Measurements from ENCODE around the gene PAN3.

Gene PAN3

DNA sequence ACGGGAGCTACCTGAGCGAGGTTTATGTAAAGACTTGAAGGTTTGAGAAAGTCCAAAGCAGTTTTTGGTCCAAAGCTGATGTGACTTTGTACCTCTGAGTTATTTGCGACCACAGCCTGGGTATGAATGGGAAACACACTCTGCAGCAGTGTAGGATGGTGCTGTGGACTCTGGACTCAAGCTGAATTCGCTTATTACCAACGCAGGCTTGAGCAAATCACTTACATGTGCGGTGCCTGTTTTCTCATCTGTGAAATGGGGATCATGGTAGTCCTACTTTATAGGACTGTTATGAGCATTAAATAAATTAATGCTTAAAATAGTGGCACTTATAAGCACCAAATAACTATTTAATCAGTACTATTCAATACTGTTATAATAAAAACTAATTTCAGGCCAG lies 176.5 kb downstream of the PAN3 start:
- DNase-seq, result no peak

DNA sequence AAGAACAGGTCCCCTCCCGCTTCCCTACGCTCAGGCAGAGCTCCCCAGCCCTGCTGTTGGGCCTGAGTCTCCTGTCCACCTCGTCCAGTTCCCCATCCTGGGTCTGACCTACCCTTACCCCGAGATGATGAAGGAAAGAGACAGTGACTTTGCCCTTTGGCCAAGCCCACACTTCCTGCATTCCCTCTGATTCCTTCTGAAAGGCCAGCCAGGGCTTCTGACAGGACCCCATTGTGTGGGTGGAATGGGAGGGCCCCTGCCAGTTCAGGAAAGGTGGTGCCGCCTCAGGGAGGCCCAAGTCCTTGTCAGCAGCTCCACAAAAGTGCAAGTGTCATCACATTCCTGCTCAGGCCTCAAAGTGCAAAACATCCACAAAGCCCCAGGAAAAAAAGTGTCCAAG lies 177.8 kb downstream of the PAN3 start:
- no peak for DNase-seq

GRCh38 chr13:28316836-28317235 lies 178.5 kb downstream of the PAN3 start:
- DNase-seq, result no peak

- DNase-seq, result no peak
Measured at GRCh38 chr13:28318496-28318895, 180.2 kb downstream of the PAN3 start.

GRCh38 chr13:28319528-28319927 lies 181.2 kb downstream of the PAN3 start:
- DNase-seq, result no peak

DNA sequence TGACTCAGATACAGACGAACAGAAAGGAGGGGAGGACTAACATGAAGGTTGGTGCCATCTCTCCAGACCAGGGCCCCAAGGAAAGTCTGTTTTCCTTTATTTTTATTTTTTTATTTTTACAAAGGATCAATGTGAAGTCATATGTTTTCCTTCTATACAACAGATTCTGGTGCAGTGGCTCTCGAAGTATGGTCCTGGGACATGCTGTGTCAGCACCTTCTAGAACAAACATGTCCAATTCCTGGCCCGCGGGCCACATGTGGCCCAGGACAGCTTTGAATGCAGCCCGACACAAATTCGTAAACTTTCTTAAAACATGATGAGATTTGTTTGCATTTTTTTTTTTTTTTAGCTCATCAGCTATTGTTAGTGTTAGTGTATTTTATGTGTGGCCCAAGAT lies 181.9 kb downstream of the PAN3 start:
- DNase-seq, result no peak

GRCh38 chr13:28320884-28321574 lies 182.7 kb downstream of the PAN3 start:
- no peak for DNase-seq

DNA sequence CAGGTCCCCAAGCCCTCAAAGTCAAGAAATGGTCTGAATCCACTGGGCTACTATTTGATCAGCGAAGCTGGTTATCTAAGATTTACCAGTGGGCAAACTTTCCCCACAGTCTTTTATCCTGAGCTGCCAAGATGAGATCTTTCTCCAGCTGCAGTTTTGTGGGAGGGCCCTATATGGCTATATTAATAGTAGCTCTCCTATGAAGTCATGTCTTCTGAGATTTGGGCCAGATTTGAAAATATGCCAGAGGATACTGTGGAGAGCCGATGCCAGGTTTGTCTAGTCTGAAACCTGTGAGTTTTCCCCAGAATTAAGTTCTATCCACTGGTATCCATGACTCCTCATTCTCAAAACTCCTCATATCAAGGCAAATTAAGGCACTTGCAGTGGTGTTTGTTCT lies 183.4 kb downstream of the PAN3 start:
- no peak for DNase-seq

DNA sequence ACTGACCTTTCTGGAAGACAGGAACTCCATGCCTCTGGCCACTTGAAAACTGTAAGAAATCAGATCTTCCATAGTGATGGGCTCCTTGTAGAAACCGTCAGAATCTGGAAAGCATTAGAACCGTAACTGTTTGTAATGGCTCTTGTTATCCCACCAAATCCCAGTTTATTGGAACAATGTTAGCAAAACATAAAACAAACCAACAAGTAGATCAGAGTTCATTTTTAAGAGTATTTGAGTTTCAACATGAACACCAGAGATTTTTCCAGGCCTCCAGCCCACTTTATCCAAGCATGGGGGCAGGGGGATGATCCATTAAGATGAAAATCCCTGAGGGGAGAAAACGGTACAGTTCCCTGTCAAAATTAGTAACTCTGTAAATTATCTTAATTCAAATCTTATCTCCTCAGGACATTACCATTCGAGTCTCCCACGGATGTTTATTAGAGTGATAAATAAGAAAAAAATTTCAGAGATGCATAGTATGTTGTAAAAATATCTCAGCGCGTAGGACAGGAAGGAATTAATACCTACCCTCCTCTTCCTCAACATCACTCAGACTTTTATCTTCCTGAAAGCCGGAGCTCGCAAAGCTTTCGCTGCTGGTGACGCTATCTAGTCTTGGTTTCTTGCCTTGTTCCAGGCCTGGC lies 184.0 kb downstream of the PAN3 start:
- DNase-seq, result no peak

GRCh38 chr13:28324181-28324789 lies 185.9 kb downstream of the PAN3 start:
- peak; percentile 44 for DNase-seq

DNA sequence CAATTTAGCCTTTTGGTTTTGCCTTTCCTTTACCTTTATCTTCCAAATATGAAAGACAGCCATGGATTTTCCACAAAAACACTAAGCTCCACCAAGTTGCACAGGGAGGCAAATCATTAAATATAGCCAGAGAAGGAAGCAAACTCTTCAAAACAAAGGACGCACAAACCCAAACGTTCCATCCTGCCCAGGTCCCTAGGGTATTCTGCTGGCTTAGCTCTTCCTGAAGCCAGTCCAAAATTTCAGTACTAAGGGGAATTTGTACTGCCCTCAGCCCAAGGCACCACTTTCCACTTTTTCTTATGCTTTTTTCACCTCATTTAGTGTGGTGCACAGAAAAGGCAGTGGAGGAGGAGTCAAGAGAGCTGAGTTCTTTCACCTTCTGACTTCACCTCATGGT lies 186.7 kb downstream of the PAN3 start:
- DNase-seq, result no peak

GRCh38 chr13:28326056-28326455 lies 187.7 kb downstream of the PAN3 start:
- DNase-seq, result no peak

DNA sequence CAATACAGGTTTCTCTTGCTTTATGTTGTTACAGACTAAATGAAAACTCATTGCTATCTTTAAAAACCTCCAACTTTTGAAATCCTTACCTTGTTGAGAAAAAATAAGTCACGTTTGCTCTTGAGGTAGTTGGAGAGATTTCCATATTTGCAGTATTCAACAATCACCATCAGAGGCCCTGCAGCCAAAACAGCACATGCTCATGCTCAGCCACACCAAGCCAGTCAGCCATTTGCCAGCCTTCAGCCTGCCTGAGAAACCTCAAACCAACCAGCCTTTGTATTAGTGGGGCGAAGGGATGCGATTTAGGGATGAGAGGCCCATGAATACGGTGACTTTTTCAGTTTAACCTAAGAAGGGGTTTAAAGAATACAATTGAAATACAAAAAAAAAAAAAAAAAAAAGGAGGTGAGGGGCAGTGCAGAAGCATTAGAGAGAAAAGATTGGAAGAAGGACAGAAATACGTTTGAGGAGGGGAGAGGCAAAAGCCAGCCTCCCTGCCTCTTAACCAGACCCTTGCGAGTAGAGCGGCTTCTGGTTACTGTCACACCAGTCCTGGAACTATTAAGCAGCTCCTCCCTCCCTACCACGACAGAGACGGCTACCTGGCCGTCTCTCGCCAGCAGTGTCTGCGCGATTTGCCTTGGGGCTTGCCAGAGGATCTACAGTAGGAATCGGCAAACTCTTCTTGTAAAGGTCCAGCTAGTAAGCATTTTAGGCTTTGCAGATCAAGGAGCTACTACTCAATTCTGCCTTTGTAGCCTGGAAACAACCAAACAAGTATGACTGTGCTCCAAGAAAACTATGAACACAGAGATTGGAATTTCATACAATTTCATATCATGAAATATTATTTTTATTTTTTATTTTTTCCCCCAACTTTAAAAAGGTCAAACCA lies 189.3 kb downstream of the PAN3 start:
- no peak for DNase-seq

DNA sequence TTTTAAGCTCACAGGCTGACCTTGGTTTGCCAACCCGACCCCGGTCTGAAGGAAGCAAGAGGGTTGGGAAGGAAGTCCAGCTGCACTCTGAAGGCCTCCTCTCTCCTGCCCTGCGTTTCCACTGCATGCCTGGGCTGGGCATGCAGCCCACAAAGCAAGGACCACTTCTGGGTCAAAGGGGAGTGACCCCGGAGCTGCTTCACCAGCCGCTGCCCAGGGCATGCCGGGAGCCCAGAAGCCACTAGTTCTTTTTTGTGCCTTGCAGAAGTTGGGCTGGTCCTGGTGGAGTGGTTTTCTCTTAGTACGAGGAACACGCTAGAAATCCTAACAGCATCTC lies 189.9 kb downstream of the PAN3 start:
- no peak for DNase-seq

DNA sequence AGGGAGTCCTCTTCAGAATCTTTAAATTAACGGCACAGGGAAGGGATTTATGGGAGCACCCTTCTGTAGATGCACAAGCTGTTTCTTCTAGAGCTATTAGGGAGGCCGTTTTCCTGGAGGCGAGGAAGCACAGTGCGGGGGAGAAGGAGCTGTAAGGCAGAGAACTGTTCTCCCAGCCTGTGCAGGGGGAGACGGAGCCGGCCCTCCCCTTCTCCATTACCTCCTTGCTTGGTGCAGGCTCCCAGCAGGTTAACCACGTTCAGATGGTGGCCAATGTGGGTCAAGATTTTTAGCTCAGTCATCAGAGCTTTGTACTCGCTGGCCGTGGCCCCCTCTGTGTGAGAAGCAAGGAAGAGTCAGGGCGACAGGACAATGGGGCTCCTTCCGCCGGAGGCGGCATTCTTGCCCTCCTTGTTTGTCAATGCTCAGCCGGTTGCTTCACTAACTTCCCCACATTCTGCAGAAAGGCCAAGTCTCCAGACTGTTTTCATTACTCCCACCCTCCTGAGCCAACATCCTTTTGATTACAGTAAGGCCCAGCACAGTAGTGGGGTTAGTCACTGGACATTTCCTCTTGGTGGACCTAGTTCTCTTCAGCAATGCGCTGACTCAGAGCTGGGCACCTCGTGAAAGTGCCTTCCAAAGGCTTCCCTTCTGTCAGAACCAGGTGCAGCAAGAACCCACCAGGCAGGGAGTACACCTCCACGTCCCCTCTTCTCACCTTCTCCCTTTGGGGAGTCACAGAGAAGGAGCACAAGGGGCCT lies 191.2 kb downstream of the PAN3 start:
- no peak for DNase-seq

DNA sequence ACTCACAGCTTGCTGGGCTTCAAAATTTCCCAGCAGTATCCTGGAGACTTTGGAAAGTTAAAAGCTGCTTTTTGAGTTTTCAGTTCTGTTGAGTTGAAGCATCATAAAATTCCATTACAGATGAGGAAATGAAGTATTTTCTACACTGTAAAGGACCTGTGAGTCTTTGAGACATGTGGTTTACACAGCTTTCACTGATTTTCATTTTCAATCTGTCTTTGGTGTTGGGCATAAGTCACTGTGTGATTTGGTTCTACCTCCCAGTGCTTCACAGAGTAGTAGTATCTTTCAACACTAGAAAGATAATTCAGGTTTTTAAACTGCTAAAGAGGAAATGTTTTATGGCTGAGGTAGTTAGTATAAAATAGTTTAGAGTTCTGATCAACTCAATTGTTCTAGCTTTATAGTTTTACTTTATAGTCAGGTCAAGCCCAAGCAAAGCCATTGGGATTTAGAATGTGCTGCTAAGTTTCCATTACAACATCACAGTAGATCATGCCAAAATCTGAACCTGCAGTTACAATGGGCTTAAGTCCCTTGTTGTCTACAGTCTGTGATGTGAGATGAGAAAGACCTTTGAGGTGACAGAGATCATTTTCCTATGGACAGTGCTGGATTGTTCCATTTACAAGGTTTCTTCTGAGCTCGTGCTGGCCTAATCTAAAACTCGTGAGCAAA lies 195.0 kb downstream of the PAN3 start:
- DNase-seq, result no peak

- DNase-seq, result no peak
Measured at GRCh38 chr13:28336193-28336657, 197.9 kb downstream of the PAN3 start.

DNA sequence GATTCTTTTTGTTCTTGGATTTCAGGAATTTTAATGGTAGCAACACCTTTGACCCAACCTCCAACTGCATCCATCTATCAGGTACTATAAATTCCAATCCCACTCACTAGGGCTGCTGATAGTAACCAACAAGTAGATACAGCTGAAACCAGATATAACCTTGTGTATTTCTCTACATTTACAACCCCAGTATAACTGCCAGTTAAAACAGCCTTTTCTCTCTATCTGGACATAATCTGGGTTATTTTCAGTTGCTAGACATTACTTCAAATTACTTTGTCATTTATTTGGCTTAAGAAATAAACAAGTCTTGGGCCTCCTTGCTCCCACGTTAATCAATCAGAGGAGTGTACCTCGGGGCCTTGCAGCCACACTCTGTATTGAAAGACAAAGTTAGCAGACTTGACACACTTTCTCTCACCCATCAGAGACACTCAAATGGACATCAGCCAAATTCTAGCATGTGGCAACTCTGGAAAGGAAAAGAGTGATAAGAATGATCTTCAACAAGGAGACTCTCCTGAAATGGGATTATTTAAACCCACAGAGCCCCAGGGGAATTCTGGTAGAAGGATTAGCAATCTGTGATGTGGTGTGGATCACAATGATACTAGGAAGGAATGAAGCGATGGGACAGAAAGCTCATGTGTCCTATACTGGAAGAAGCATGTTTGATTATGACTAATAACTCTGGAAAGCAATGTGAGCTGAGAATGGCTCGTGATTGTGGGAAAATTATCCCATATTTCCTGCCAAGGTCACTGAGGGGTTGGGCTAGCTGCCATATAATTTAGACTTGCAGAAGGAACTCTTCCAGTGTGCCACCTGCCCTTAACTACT lies 199.0 kb downstream of the PAN3 start:
- DNase-seq, result no peak

DNA sequence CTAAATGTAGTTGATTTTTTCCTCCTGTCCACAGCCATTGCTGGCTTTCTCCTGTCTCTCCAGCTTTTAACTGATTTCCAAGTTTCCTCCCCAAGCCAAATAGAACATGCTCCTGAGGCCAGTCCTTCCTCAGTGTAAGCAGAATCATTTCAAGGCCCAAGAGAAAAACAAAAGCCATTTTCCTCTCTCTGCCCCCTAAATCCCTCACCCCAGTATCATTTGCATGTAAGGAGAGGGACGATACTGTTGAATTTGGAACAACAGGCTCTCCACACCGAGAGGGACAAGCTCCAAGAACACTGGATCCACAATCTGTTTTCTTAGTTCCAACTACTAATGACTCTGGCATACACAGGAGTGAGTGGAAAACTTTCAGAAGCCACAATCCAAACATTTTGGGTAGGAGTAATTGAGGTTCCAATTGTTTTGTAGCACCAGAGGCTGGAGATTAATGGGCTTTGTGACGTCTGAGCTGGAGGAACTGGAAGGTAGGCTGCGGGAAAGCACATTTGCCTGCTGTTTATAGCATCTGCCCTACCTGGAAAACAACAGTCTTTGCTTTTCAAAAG lies 199.7 kb downstream of the PAN3 start:
- DNase-seq, result no peak

- DNase-seq, result no peak
Measured at GRCh38 chr13:28338742-28339141, 200.4 kb downstream of the PAN3 start.

DNA sequence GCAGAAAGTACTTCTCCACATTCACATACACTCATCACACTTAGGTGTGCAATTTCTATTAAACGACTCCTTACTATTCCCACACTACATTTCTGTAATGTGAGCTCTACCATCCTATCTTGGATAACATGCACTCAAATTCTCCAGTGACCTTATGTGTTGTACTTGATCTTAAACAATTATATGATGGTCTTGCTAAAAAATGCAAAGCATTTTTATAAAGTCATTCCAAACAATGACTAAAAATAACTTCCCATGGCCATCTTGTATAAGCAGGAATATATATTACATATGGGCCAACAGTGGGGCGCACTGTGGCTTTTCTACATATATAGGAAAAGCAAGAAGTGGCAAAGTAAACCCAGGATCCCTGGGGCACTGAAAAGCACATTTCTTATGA lies 201.1 kb downstream of the PAN3 start:
- DNase-seq, result no peak
